ENCODE data around the gene CYP17A1. TPM values are rescaled to one million over a fixed set of nuclear protein-coding genes. Genes with fewer than 3 reads are reported as not detected.

CYP17A1 gene
- total and polyA plus RNA-seq, 2 experiments from 2014 or later: not detected

DNA sequence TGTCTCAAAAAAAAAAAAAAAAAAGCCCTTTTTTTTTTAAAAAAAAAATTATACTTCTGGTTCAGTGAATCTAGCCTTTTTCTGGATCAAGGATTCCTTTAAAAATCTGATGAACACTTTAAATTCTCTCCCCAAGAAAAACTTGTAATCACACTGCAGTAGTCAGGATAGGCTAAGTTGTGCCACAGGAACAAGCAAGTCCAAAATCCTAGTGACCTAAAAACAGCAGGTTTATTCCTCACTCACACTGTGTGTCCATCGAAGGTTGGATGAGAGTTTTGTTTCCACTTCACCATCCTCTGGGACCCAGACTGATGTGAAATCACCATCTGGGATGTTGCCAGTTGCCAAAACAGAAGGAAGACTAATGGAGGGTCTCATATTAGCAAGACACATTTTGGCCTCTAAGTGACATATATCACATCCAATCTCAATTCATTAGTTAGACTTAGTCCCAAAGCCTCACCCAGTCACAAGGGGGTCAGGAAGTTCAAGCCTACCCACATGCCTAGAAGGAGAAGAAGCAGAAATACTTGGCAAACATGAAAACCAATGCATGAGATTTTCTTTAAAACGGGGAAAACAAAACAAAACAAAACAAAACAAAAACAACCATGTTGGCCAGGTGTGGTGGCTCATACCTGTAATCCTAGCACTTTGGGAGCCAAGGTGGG lies 32.7 kb downstream of the CYP17A1 start (continued):
- TF ChIP-seq, protein P1, sequence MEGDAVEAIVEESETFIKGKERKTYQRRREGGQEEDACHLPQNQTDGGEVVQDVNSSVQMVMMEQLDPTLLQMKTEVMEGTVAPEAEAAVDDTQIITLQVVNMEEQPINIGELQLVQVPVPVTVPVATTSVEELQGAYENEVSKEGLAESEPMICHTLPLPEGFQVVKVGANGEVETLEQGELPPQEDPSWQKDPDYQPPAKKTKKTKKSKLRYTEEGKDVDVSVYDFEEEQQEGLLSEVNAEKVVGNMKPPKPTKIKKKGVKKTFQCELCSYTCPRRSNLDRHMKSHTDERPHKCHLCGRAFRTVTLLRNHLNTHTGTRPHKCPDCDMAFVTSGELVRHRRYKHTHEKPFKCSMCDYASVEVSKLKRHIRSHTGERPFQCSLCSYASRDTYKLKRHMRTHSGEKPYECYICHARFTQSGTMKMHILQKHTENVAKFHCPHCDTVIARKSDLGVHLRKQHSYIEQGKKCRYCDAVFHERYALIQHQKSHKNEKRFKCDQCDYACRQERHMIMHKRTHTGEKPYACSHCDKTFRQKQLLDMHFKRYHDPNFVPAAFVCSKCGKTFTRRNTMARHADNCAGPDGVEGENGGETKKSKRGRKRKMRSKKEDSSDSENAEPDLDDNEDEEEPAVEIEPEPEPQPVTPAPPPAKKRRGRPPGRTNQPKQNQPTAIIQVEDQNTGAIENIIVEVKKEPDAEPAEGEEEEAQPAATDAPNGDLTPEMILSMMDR (conservative IDR thresholded peaks at IDR 0.05; ENCODE audit: low read depth in 2 of 2): no peak
- TF ChIP-seq, protein P2, sequence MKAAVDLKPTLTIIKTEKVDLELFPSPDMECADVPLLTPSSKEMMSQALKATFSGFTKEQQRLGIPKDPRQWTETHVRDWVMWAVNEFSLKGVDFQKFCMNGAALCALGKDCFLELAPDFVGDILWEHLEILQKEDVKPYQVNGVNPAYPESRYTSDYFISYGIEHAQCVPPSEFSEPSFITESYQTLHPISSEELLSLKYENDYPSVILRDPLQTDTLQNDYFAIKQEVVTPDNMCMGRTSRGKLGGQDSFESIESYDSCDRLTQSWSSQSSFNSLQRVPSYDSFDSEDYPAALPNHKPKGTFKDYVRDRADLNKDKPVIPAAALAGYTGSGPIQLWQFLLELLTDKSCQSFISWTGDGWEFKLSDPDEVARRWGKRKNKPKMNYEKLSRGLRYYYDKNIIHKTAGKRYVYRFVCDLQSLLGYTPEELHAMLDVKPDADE (IDR thresholded peaks at IDR 0.05): no peak
- TF ChIP-seq EZH2 (IDR thresholded peaks at IDR 0.05; ENCODE audit: low read depth, unreplicated experiment): no peak
- TF ChIP-seq, protein P3, sequence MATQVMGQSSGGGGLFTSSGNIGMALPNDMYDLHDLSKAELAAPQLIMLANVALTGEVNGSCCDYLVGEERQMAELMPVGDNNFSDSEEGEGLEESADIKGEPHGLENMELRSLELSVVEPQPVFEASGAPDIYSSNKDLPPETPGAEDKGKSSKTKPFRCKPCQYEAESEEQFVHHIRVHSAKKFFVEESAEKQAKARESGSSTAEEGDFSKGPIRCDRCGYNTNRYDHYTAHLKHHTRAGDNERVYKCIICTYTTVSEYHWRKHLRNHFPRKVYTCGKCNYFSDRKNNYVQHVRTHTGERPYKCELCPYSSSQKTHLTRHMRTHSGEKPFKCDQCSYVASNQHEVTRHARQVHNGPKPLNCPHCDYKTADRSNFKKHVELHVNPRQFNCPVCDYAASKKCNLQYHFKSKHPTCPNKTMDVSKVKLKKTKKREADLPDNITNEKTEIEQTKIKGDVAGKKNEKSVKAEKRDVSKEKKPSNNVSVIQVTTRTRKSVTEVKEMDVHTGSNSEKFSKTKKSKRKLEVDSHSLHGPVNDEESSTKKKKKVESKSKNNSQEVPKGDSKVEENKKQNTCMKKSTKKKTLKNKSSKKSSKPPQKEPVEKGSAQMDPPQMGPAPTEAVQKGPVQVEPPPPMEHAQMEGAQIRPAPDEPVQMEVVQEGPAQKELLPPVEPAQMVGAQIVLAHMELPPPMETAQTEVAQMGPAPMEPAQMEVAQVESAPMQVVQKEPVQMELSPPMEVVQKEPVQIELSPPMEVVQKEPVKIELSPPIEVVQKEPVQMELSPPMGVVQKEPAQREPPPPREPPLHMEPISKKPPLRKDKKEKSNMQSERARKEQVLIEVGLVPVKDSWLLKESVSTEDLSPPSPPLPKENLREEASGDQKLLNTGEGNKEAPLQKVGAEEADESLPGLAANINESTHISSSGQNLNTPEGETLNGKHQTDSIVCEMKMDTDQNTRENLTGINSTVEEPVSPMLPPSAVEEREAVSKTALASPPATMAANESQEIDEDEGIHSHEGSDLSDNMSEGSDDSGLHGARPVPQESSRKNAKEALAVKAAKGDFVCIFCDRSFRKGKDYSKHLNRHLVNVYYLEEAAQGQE (IDR thresholded peaks at IDR 0.05; ENCODE audit: unreplicated experiment): no peak

DNA sequence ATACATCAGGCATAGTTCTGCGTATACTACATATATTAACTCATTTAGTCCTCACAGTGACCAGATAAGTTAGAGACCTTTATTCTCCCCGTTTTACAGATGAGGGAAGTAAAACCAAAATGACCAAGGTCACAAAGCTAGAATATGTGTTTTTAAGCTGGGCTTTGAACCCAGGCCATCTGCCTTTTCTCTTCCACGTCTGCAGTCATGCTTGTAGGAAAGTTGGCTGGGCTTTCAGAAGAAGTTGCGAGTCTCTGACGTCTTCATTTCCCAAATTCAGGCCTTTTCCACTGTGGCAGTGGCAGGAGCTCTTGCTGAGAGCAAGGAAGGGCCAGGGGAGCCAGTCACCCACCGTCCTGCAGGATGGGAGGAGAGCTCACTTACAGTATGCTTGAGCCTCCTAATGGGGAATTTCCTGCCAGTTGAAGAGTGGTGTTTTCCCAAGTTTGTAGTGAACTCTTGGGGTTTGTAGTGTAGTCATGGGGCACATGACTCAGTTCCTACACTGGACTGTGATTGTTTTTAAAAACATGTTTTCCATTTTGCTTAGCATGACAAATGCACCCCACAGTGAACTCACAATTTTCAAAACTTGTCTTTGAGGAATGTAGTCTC lies 34.2 kb downstream of the CYP17A1 start:
- H2AFZ ChIP-seq: no peak overlapping the region
- H3K4me2 ChIP-seq: peak overlapping the region; percentile 70
- H3K4me3 Mint-ChIP-seq: no peak overlapping the region

More for the DNA sequence above, 34.2 kb downstream of the CYP17A1 start:
- peak overlapping the region; percentile 99 for H3K27ac ChIP-seq (ENCODE audit: low read depth)
- H3K4me1 Mint-ChIP-seq: peaks cover 51% of the 10 kb centered on the region
- H3K27ac Mint-ChIP-seq: peak overlapping the region; percentile 97
- peaks cover 20% of the 10 kb centered on the region for H3F3A ChIP-seq (replicated peaks; ENCODE audit: low read depth)
- DNase-seq (ENCODE audit: low spot score) (peak; percentile 73), ATAC-seq (peak; percentile 76)
- peaks cover 18% of the 10 kb centered on the region for H3K36me3 Mint-ChIP-seq (ENCODE audit: low read depth)
- peaks cover 13% of the 10 kb centered on the region for H3K27me3 Mint-ChIP-seq (ENCODE audit: insufficient read depth, low read depth, poor library complexity)
- peaks cover 38% of the 10 kb centered on the region for H3K4me1 ChIP-seq (ENCODE audit: insufficient read depth)
- no peaks in the 10 kb centered on the region for H4K20me1 ChIP-seq (replicated peaks; ENCODE audit: insufficient read depth)
- H3K27me3 ChIP-seq (ENCODE audit: insufficient read depth): no peaks in the 10 kb centered on the region
- H3K9me3 Mint-ChIP-seq: peaks cover 5% of the 10 kb centered on the region; the same call in 2 of the 3 replicates
- TF ChIP-seq, protein P1 (conservative IDR thresholded peaks at IDR 0.05; ENCODE audit: low read depth in 2 of 2): 0 out of 4 replicates have a peak, but pooled peaks of 1 of the 2 experiments have one; percentile 10
- TF ChIP-seq, protein P2 (IDR thresholded peaks at IDR 0.05): no peak
- peak; percentile 41; the same call in 1 of the 2 replicates for TF ChIP-seq NANOG (IDR thresholded peaks at IDR 0.05; ENCODE audit: borderline replicate concordance)
- peak; percentile 29; the same call in 1 of the 2 replicates for TF ChIP-seq CREB1 (CRISPR knock-in tag; IDR thresholded peaks at IDR 0.05; ENCODE audit: low read depth)
- 0 out of 2 replicates have a peak, but pooled peaks cover under 1% of the 10 kb centered on the region for H3K79me2 ChIP-seq (replicated peaks; ENCODE audit: insufficient read depth)
- H3K4me3 ChIP-seq: peak overlapping the region; percentile 15; the same call in 1 of the 2 replicates
- no peaks in the 10 kb centered on the region; the same call in 1 of the 2 replicates for H3K9me2 ChIP-seq (ENCODE audit: insufficient read depth)
- no peaks in the 10 kb centered on the region for H3K36me3 ChIP-seq (ENCODE audit: insufficient read depth)
